Jurkat, Clone E6-1 (cell line): Measurements from ENCODE around the gene COG1.
A peak's percentile ranks its signal among the peaks of the same experiment; 100 is the strongest.

Source experiments
- DNase-seq: peaks from one replicate; pipeline ENCODE4 v3.0.0-alpha.2; 2011; ENCODE audit warnings: low read depth, low spot score
- H3K4me3 ChIP-seq: 2 replicates; pipeline ENCODE4 v1.5.1; 2011; ENCODE audit warnings: mild to moderate bottlenecking, low read length, control low read depth, moderate library complexity

COG1 gene

GRCh38 chr17:73194514-73195222, 1.8 kb downstream of the COG1 start:
- H3K4me3 ChIP-seq, result no peak overlapping the region
- DNase-seq, result no peak

- no peak overlapping the region for H3K4me3 ChIP-seq
- no peak for DNase-seq
Measured at GRCh38 chr17:73196500-73196899, 3.6 kb downstream of the COG1 start.

GRCh38 chr17:73197161-73197560, 4.3 kb downstream of the COG1 start:
- no peak for DNase-seq
- no peak overlapping the region for H3K4me3 ChIP-seq

- no peak for DNase-seq
- no peak overlapping the region for H3K4me3 ChIP-seq
Measured at GRCh38 chr17:73198201-73198929, 5.5 kb downstream of the COG1 start.

- H3K4me3 ChIP-seq, result no peak overlapping the region
- no peak for DNase-seq
Measured at GRCh38 chr17:73198930-73199260, 6.0 kb downstream of the COG1 start.

GRCh38 chr17:73199751-73200317, 7.0 kb downstream of the COG1 start:
- DNase-seq, result no peak
- H3K4me3 ChIP-seq, result no peak overlapping the region

GRCh38 chr17:73200476-73200875, 7.6 kb downstream of the COG1 start:
- DNase-seq, result no peak
- H3K4me3 ChIP-seq, result no peak overlapping the region

GRCh38 chr17:73201215-73202069, 8.6 kb downstream of the COG1 start:
- DNase-seq, result no peak
- no peak overlapping the region for H3K4me3 ChIP-seq

- peak; percentile 71 for DNase-seq
- peak overlapping the region; percentile 3 for H3K4me3 ChIP-seq
Measured at GRCh38 chr17:73203135-73203787, 10.4 kb downstream of the COG1 start.

GRCh38 chr17:73203788-73204479, 11.1 kb downstream of the COG1 start:
- peak; percentile 88 for DNase-seq
- peak overlapping the region; percentile 3 for H3K4me3 ChIP-seq

- H3K4me3 ChIP-seq, result no peak overlapping the region
- DNase-seq, result no peak
Measured at GRCh38 chr17:73205459-73205961, 12.7 kb downstream of the COG1 start.

- no peak overlapping the region for H3K4me3 ChIP-seq
- no peak for DNase-seq
Measured at GRCh38 chr17:73208139-73208827, 15.4 kb downstream of the COG1 start.

- H3K4me3 ChIP-seq, result no peak overlapping the region
- no peak for DNase-seq
Measured at GRCh38 chr17:73209436-73209835, 16.6 kb downstream of the COG1 start.

- no peak for DNase-seq
- H3K4me3 ChIP-seq, result no peak overlapping the region
Measured at GRCh38 chr17:73210002-73210678, 17.3 kb downstream of the COG1 start.

GRCh38 chr17:73211745-73212144, 18.9 kb downstream of the COG1 start:
- H3K4me3 ChIP-seq, result no peak overlapping the region
- DNase-seq, result no peak

- H3K4me3 ChIP-seq, result no peak overlapping the region
- DNase-seq, result no peak
Measured at GRCh38 chr17:73214008-73214407, 21.2 kb downstream of the COG1 start.

- DNase-seq, result no peak
- no peak overlapping the region for H3K4me3 ChIP-seq
Measured at GRCh38 chr17:73214851-73215250, 22.0 kb downstream of the COG1 start.
